Peyer's patch (tissue), 4 donors: Measurements from ENCODE around the gene RCOR2.
A peak's percentile ranks its signal among the peaks of the same experiment; 100 is the strongest.

Experiments used
- CTCF ChIP-seq, 6 experiments: fragments of 450-650 bp in 4 of 6; fragments of 200-600 bp in 2 of 6; sonication (generic) in 1 of 6; IDR thresholded peaks; one replicate each; pipeline ENCODE4 v1.5.1; 2017 to 2019; ENCODE audit warnings: antibody characterized with exemption in 6 of 6, mild to moderate bottlenecking in 3 of 6, moderate library complexity in 1 of 6
- POLR2A ChIP-seq, 2 donors: fragments of 450-650 bp; IDR thresholded peaks; one replicate each; pipeline ENCODE4 v1.5.1; 2017; ENCODE audit warnings: antibody characterized with exemption in 2 of 2, mild to moderate bottlenecking in 2 of 2, moderate library complexity in 2 of 2

GRCh38 chr11:63906585-63906984, 10.4 kb downstream of the RCOR2 start:
- no peak for TF ChIP-seq POLR2A (IDR thresholded peaks at IDR 0.05)
- peak in 4 of 6 experiments; percentile 11 to 42 (median 16) for TF ChIP-seq CTCF (IDR thresholded peaks at IDR 0.05)
